ENCODE results near the gene ZFY.

- TF ChIP-seq POLR2A (IDR thresholded peaks at IDR 0.05; ENCODE audit: low read depth, low read length) = no peak
- TF ChIP-seq POLR2AphosphoS5 (IDR thresholded peaks at IDR 0.05; ENCODE audit: low read depth, low read length) = no peak
- no peak for TF ChIP-seq TAF1 (IDR thresholded peaks at IDR 0.05; ENCODE audit: borderline replicate concordance, low read depth, low read length)
Observed at GRCh38 chrY:2950655-2951054, 15.5 kb downstream of the ZFY start.
